Epithelial cell of esophagus (primary cell): ENCODE measurements around the gene LSS.
A peak's percentile ranks its signal among the peaks of the same experiment; 100 is the strongest.

Experiments used
- DNase-seq: peaks from one replicate; pipeline ENCODE4 v3.0.0; 2010; ENCODE audit warnings: low read depth
- H3K4me3 ChIP-seq: 2 replicates; pipeline ENCODE4 v1.5.1; 2011; ENCODE audit warnings: mild to moderate bottlenecking, low read length, control low read depth
- CTCF ChIP-seq: IDR thresholded peaks from 2 replicates; pipeline ENCODE4 v1.5.1; 2011; ENCODE audit warnings: low read depth, mild to moderate bottlenecking, low read length, control low read depth, inconsistent platforms; ENCODE audit not compliant: insufficient read depth; ENCODE audit errors: missing control alignments

The LSS gene

GRCh38 chr21:46239817-46240325 lies 11.3 kb upstream of the LSS start:
- DNase-seq = no peak
- H3K4me3 ChIP-seq = no peak overlapping the region
- TF ChIP-seq CTCF = no peak

- H3K4me3 ChIP-seq = no peak overlapping the region
- DNase-seq = no peak
- TF ChIP-seq CTCF = no peak
These were observed 8.9 kb upstream of the LSS start for GRCh38 chr21:46237474-46237873.

- TF ChIP-seq CTCF = no peak
- no peak for DNase-seq
- no peak overlapping the region for H3K4me3 ChIP-seq
These were observed 5.9 kb upstream of the LSS start for GRCh38 chr21:46234436-46234950.

GRCh38 chr21:46229923-46230260 lies 1.3 kb upstream of the LSS start:
- TF ChIP-seq CTCF = no peak
- DNase-seq = no peak
- peak overlapping the region; percentile 73 for H3K4me3 ChIP-seq

- DNase-seq = no peak
- peak; percentile 51 for TF ChIP-seq CTCF
These were observed 754 bp upstream of the LSS start for GRCh38 chr21:46229133-46229922.

GRCh38 chr21:46227811-46228344 lies 696 bp downstream of the LSS start:
- no peak for DNase-seq
- peak overlapping the region; percentile 74 for H3K4me3 ChIP-seq
- no peak for TF ChIP-seq CTCF

More at GRCh38 chr21:46229133-46229922, 754 bp upstream of the LSS start:
- H3K4me3 ChIP-seq = peak overlapping the region; percentile 73
